MG63 (cell line): Measurements from ENCODE around the gene PRRT1B. TPM values are rescaled to one million over a fixed set of nuclear protein-coding genes. Genes with fewer than 3 reads are reported as not detected.
"Not testable (repeated sequence)": the region's sequence is repeated elsewhere in the genome, so short reads cannot be mapped to it uniquely, and the experiment has no call there.

ENCODE experiments used
- DNase-seq: peaks from one replicate; pipeline ENCODE4 v3.0.0-alpha.2; 2020
- H3K27me3 ChIP-seq: fragments of 250-450 bp; sonication (Bioruptor Pico); 2 replicates; pipeline ENCODE4 v1.5.1; 2020; ENCODE audit warnings: mild to moderate bottlenecking, moderate library complexity
- H3K36me3 ChIP-seq: fragments of 250-450 bp; sonication (Bioruptor Pico); 2 replicates; pipeline ENCODE4 v1.5.1; 2020; ENCODE audit warnings: mild to moderate bottlenecking, moderate library complexity
- H3K4me3 ChIP-seq: fragments of 250-450 bp; sonication (Bioruptor Pico); 2 replicates; pipeline ENCODE4 v1.5.1; 2020; ENCODE audit warnings: mild to moderate bottlenecking, moderate library complexity
- H3K9me3 ChIP-seq: fragments of 250-450 bp; sonication (Bioruptor Pico); 2 replicates; pipeline ENCODE4 v1.5.1; 2020; ENCODE audit warnings: mild to moderate bottlenecking, moderate library complexity
- total RNA-seq: library from RNA; depleted of rRNA; stranded (reverse); fragments of >200 nt; shearing (Covaris generic); gene quantifications from 2 replicates; pipeline ENCODE4 v1.2.3, GENCODE V29; 2014; ENCODE audit warnings: low replicate concordance; rRNA removed

PRRT1B gene
- total RNA-seq = not detected in 2 replicates

GRCh38 chr9:131545003-131545785 lies at the start of gene PRRT1B:
Gene PRRT1B, plus strand, starts transcription at chr9:131545523. Its CDS starts 93 bp downstream, at chr9:131545616.
- no peak for DNase-seq
- Histone ChIP-seq H3K27me3 (peaks cover 24% of the 10 kb centered on the region), H3K36me3 (no peaks in the 10 kb centered on the region), H3K4me3 (no peak within 1 kb of the TSS), H3K9me3 (peaks cover 18% of the 10 kb centered on the region)

- H3K36me3 ChIP-seq = peaks cover 88% of the 10 kb centered on the region
- DNase-seq = no peak
- H3K4me3 ChIP-seq = no peak overlapping the region
These were observed 49.5 kb upstream of the PRRT1B start for GRCh38 chr9:131495785-131496184.

GRCh38 chr9:131496844-131497405 lies 48.4 kb upstream of the PRRT1B start:
- Histone ChIP-seq H3K36me3 (peaks cover 88% of the 10 kb centered on the region), H3K27me3 (no peaks in the 10 kb centered on the region), H3K4me3 (no peak overlapping the region), H3K9me3 (no peaks in the 10 kb centered on the region)
- DNase-seq = no peak

More at GRCh38 chr9:131495785-131496184, 49.5 kb upstream of the PRRT1B start:
- Histone ChIP-seq H3K27me3 (no peaks in the 10 kb centered on the region), H3K9me3 (no peaks in the 10 kb centered on the region)

- DNase-seq = no peak
- Histone ChIP-seq H3K4me3 (no peak overlapping the region), H3K9me3 (no peaks in the 10 kb centered on the region), H3K36me3 (peaks cover 70% of the 10 kb centered on the region), H3K27me3 (no peaks in the 10 kb centered on the region)
These were observed 46.0 kb upstream of the PRRT1B start for GRCh38 chr9:131499254-131499767.

- Histone ChIP-seq H3K27me3 (no peaks in the 10 kb centered on the region), H3K36me3 (peaks cover 64% of the 10 kb centered on the region)
- DNase-seq = no peak
These were observed 44.9 kb upstream of the PRRT1B start for GRCh38 chr9:131500377-131500776.

GRCh38 chr9:131500939-131501541 lies 44.3 kb upstream of the PRRT1B start:
- Histone ChIP-seq H3K9me3 (no peaks in the 10 kb centered on the region), H3K36me3 (peaks cover 58% of the 10 kb centered on the region), H3K27me3 (no peaks in the 10 kb centered on the region), H3K4me3 (no peak overlapping the region)
- DNase-seq = peak; percentile 20

More at GRCh38 chr9:131500377-131500776, 44.9 kb upstream of the PRRT1B start:
- Histone ChIP-seq H3K9me3 (no peaks in the 10 kb centered on the region), H3K4me3 (no peak overlapping the region)

GRCh38 chr9:131502781-131503625 lies 42.3 kb upstream of the PRRT1B start, which contains the start of gene POMT1:
Gene POMT1, plus strand, starts transcription at chr9:131502918. Its CDS starts 1,301 bp downstream, at chr9:131504219.
- H3K4me3 ChIP-seq = peak within 1 kb of the TSS; percentile 51
- peak; percentile 56 for DNase-seq
- no peaks in the 10 kb centered on the region for H3K27me3 ChIP-seq
- H3K36me3 ChIP-seq = peaks cover 38% of the 10 kb centered on the region
- no peaks in the 10 kb centered on the region for H3K9me3 ChIP-seq

GRCh38 chr9:131503626-131504465 lies 41.5 kb upstream of the PRRT1B start:
- Histone ChIP-seq H3K9me3 (no peaks in the 10 kb centered on the region), H3K36me3 (peaks cover 31% of the 10 kb centered on the region), H3K4me3 (peak overlapping the region; percentile 51), H3K27me3 (no peaks in the 10 kb centered on the region)
- no peak for DNase-seq

GRCh38 chr9:131505012-131505411 lies 40.3 kb upstream of the PRRT1B start:
- no peaks in the 10 kb centered on the region for H3K27me3 ChIP-seq
- peaks cover 20% of the 10 kb centered on the region for H3K36me3 ChIP-seq
- H3K4me3 ChIP-seq = no peak overlapping the region
- no peaks in the 10 kb centered on the region for H3K9me3 ChIP-seq
- no peak for DNase-seq

- DNase-seq = no peak
- Histone ChIP-seq H3K9me3 (no peaks in the 10 kb centered on the region), H3K4me3 (no peak overlapping the region), H3K36me3 (peaks cover 29% of the 10 kb centered on the region), H3K27me3 (no peaks in the 10 kb centered on the region)
These were observed 33.9 kb upstream of the PRRT1B start for GRCh38 chr9:131511416-131511815.

GRCh38 chr9:131511880-131512279 lies 33.4 kb upstream of the PRRT1B start:
- Histone ChIP-seq H3K36me3 (peaks cover 33% of the 10 kb centered on the region), H3K27me3 (no peaks in the 10 kb centered on the region)

GRCh38 chr9:131513177-131513576 lies 32.1 kb upstream of the PRRT1B start:
- H3K36me3 ChIP-seq = peaks cover 33% of the 10 kb centered on the region
- no peak for DNase-seq

More at GRCh38 chr9:131511880-131512279, 33.4 kb upstream of the PRRT1B start:
- H3K4me3 ChIP-seq = no peak overlapping the region
- no peaks in the 10 kb centered on the region for H3K9me3 ChIP-seq
- no peak for DNase-seq

GRCh38 chr9:131515559-131516031 lies 29.7 kb upstream of the PRRT1B start:
- H3K4me3 ChIP-seq, DNase-seq, H3K9me3 ChIP-seq, H3K27me3 ChIP-seq: not testable (repeated sequence)
- H3K36me3 ChIP-seq = peaks cover 51% of the 10 kb centered on the region

More at GRCh38 chr9:131513177-131513576, 32.1 kb upstream of the PRRT1B start:
- no peak overlapping the region for H3K4me3 ChIP-seq
- no peaks in the 10 kb centered on the region for H3K27me3 ChIP-seq
- H3K9me3 ChIP-seq = no peaks in the 10 kb centered on the region

- Histone ChIP-seq H3K36me3 (peaks cover 51% of the 10 kb centered on the region), H3K4me3 (no peak overlapping the region), H3K9me3 (no peaks in the 10 kb centered on the region), H3K27me3 (no peaks in the 10 kb centered on the region)
- DNase-seq = no peak
These were observed 29.2 kb upstream of the PRRT1B start for GRCh38 chr9:131516100-131516499.

GRCh38 chr9:131516930-131517329 lies 28.4 kb upstream of the PRRT1B start:
- no peak for DNase-seq
- Histone ChIP-seq H3K27me3 (no peaks in the 10 kb centered on the region), H3K9me3 (no peaks in the 10 kb centered on the region), H3K4me3 (no peak overlapping the region), H3K36me3 (peaks cover 52% of the 10 kb centered on the region)
